Measurements from ENCODE around the gene NUDT7. TPM values are rescaled to one million over a fixed set of nuclear protein-coding genes. Genes with fewer than 3 reads are reported as not detected.

NUDT7 gene
- total RNA-seq, 1 donor from 2014 or later, result 6.8 TPM

DNA sequence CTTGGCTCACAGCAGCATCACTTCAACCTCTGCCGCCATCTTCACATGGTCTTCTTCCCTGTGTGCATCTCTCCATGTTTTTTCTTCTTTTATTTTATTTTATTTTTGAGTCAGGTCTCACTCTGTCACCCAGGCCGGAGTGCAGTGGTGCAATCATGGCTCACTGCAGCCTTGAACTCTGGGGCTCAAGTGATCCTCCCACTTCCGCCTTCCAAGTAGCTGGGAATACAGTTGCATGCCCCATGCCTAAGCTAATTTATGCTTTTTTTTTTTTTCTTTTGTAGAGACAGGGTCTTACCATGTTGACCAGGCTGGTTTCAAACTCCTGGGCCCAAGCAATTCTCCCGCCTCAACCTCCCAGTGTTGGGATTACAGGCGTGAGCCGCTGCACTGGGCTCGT is 1.9 kb downstream of the NUDT7 start:
- DNase-seq (ENCODE audit: low read depth in 2 of 2), result no peak

DNA sequence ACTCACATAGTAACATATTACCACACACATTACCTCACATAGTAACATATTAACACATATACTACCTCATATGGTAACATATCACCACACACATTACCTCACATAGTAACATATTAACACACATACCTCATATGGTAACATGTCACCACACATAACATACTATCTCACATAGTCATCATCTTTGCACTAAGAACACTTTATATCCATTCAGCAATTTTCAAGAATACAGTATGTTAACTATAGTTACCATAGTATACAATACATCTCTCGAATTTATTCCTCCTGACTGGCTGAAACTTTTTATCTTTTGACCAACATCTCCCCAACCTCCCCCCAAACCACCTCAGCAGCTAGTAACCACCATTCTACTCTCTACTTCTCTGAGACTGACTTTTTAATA is 7.6 kb downstream of the NUDT7 start:
- DNase-seq (ENCODE audit: low read depth in 2 of 2), result no peak

DNA sequence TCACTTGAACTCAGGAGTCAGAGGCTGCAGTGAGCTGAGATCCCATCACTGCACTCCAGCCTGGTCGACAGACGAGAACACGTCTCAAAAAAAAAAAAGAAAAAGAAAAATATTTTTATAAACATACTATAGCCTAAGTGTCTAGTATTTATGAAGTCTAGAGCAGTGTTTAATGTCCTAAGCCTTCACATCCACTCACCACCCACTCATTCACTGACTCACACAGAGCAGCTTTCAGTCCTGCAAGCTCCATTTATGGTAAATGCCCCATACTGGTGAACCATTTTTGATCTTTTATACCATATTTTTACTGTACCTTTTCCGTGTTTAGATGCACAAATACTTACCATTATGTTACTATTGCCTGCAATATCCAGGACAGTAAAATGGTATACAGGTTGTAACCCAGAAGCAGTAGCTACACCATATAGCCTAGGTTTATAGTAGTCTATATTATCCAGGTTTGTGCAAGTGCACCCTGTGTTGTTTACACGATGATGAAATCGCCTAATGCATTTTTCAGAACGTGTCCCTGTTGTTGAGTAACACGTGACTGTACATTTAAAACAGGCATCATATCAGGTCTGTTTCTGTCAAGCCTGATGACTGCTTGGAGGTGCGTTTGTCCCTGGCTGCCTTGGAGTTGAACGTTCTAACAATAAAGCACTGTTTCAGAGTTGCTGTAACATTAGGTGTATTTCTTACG is 10.1 kb downstream of the NUDT7 start:
- no peak for DNase-seq (ENCODE audit: low read depth in 2 of 2)

DNA sequence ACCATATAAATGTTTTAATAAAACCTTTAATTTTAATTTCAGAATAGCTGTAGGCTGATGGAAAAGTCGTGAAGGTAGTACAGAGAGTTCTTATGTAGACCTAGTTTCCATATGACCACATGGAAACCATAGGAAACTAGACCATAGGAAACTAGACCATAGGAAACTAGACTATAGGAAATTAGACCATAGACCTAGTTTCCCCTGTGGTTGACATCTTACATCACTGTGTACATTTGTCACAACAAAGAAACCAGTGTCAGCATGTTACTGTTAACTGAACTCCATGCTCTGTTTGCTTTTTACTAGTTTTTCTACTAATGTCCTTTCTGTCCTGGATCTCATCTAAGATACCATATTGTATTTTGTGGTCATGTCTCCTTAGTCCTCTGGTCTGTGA is 14.6 kb downstream of the NUDT7 start:
- no peak for DNase-seq (ENCODE audit: low read depth in 2 of 2)

DNA sequence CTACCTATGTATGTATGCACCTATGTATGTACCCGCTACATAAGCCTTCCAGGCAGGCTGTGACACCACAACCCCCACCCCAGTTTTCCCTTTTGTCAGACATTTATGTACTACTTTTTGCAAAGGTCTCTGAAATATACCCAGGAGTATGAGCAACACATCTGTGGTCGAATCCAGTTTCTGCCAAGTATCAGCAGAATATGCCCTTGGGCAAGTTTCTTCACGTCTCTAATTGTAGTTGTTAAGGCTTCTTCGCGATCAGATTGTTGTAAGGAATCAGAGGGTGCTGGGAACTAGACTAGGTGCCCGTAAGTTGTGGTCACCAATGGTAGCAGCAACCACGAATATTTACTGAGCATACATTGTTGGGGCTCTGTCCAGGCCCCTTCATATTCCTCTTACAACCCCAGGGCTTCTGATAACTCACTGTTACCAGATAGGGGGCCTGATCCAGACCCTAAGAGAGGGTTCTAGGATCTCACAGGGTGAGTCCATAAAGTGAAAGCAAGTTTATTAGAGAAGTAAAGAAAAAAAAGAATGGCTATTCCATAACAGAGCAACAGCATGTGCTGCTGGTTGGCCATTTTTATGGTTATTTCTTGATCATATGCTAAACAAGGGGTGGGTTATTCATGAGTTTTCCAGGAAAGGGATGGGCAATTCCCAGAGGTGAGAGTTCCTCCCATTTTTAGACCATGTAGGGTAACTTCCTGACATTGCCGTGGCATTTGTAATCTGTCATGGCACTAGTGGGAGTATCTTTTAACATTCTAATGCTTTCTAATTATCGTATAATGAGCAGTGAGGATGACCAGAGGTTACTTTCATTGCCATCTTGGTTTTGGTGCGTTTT is 16.6 kb downstream of the NUDT7 start:
- DNase-seq (ENCODE audit: low read depth in 2 of 2), result no peak

DNA sequence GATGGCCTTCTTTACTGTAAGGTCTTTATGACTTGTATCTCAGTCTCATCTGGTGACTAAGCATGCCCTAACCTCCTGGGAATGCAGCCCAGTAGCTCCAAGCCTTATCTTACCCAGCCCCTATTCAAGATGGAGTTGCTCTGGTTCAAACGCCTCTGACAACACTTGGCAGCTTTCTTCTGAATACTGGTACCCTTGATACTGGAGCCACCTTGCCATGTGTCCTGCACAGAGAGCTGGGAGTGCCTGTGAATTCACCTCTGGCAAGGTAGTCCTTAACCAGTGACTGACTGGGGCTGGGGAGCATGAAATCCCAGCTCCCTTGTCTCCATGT is 17.2 kb downstream of the NUDT7 start:
- DNase-seq (ENCODE audit: low read depth in 2 of 2), result no peak

DNA sequence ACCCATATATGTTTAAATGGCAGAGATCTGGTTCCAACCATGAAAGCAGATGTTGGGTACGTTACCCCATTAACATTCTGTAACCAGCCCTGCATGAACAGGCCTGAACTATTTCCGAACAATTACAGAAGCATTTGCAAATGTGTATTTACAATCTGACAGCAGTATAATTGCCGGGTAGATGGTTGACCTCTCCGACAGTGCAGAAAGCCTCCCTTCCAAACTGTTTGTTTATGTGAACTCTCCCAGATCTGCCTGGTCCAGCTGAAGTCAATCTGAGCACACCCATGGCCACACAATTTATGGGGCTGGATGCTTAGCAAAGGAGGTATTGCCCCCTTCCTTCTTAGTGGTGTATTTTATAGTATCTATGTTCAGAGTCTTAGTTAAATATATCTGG is 21.8 kb downstream of the NUDT7 start:
- DNase-seq (ENCODE audit: low read depth in 2 of 2), result no peak

DNA sequence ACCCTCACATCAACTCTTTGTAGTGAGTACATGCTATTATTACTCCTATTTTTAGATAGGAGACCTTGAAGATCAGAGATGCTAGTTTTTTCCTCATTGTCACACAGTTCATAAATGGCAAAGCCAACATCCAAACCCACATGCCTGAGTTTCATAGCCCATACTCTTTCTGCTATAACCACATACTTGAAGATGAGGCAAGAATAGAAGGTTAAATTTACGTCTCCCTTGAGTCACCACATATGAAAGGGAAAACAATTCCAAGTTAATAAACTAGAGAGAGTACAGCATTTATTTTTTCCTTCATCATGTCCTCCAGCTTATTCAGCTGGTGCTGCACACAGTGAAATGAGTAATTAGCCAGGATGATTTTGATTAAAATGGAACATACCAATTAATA is 23.7 kb downstream of the NUDT7 start:
- DNase-seq (ENCODE audit: low read depth in 2 of 2), result no peak

DNA sequence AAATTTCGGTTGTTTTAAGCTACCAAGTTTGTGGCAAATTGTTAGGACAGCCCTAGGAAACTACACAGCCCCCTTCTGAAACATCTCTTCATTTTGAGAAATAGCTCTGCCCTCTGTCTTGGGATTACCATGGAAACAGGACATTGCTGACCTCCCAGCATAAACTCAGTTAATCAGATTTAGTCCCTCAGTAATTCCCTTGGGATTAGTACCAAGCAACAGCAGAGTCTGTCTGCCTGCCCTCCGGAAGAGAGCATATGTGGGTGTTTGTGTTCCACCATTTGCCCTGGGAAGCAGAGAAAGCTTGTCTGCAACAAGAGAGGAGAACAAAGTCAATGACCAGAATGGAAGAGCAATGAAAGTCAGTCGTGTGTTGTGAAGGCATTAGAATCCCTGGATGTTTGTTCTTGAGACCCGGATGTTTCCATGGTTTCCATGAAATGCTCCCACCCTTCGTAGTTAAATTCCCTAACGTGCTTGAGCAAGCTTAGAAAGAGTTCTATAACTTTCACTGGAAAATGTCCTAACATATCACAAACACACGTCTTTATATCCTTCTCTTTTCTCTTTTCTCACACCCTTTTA is 26.2 kb downstream of the NUDT7 start:
- DNase-seq (ENCODE audit: low read depth in 2 of 2), result no peak

DNA sequence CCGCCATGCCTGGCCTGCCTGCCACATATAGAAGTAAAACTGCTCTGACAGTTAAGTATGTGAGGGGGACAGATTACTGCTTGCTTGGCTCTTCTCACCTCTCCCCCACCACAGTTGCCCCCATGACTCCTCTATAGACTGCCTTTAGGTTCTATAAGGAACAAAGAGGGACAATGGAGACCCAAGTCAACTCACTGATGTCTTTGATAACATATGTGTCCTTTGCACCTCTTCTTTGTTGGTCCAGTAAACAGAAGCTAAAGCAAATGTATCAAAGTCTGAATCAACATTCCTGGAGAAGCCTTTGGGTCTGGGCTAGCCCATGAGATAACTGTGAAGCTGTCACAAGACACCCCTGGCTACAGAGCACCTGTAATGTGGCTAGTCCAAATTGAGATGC is 27.1 kb downstream of the NUDT7 start:
- no peak for DNase-seq (ENCODE audit: low read depth in 2 of 2)

DNA sequence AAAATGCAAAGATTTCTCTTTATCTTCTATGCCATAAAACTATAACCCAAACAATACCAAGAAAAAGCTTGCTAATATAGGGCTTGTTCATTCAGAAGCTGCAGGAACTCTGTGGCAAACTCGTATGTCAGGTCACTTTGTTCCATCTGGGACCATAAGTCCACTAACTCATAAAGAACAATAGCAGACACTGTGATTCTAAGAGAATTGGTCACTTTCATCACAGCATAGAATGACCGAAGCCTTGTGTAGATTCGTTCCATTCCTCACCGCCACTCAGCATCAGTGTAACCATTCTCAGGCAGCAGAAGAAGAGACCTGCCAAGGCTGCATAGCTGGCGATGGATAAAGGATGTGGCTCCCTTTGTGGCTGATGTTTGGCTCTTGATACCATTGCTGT is 35.7 kb downstream of the NUDT7 start:
- DNase-seq (ENCODE audit: low read depth in 2 of 2), result no peak

DNA sequence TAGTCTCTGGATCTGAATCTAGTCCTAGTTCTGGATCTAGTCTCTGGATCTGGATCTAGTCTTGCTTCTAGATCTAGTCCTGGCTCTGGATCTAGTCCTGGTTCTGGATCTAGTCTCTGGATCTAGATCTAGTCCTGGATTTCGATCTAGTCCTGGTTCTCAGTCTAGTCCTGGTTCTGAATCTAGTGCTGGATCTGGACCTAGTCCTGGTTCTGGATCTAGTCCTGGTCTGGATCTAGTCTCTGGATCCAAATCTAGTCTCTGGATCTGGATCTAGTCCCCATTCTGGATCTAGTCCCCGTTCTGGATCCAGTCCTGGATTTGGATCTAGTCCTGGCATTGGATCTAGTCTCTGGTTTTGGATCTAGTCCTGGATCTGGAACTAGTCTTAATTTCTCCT is 36.2 kb downstream of the NUDT7 start:
- no peak for DNase-seq (ENCODE audit: low read depth in 2 of 2)

DNA sequence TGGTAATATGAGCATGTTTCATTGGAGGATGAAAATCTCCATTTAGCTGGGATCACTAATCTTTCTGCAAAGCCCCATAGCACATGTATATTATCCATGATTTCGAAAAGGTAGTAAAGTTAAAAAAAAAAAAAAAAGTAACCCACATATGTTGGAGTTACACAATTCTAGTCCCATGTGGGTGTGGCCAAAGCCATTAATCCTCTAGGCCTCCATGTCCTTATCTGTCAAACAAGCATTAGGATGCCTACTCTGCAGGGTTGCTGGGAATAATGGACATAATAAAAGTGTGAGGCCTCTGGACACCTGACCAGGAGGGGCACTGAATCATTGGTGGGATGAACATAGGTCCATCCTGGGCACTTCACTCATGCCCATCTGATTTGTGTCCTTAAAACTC is 36.9 kb downstream of the NUDT7 start:
- DNase-seq (ENCODE audit: low read depth in 2 of 2), result no peak

DNA sequence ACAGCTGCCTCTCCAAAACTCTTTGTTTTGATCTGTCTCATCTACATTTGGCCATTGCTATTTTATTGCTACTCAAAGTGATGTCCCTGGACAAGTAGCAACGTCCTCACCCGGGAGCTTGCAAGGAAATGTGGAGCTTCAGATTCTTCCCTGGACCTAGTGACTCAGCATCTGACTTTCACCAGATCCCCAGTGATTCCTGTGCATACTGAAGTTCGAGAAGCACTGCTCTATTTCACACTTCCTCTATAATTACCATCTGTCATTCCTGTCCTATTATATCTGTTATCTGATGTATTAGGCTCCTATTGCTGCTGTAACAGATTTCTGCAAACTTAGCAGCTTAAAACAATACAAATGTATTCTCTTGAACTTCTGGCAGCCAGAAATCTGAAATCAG is 37.5 kb downstream of the NUDT7 start:
- no peak for DNase-seq (ENCODE audit: low read depth in 2 of 2)

DNA sequence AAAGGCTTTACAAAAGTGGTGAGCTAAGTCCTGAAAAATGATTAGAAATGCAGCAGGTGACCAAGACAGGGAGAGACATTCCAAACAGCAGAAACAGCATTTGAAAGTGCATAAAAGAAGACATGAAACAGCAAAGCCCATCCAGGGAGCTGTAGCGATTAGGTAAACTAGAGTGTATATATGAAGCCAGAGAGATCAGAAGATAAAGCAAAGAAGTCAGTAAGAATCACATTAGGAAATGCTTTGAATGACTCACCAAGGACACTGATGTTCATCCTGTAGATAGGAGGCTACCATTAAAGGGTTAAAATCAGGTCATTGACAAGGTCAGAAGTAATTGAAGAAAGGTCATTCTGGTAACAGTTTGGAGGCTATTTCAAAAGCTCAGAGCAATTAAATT is 38.5 kb downstream of the NUDT7 start:
- no peak for DNase-seq (ENCODE audit: low read depth in 2 of 2)

DNA sequence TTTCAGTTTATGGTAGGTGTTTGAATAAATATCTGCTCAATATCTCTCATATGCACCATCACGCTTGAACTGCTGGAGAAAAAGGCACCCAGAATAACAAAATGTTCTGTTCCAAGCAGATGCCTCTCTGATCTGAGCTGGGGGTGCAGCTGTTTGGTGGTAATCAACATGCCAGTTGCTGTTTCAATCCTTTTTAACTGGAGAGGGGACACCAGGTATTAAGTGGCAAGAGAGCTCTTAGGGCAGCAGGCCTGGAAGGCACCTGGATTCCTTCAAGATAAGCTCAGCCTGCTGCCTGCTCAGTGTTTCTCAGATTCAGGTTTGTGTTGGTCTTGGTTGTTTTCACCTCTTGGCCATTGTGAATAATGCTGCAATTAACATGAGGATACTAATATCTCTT is 38.9 kb downstream of the NUDT7 start:
- no peak for DNase-seq (ENCODE audit: low read depth in 2 of 2)

DNA sequence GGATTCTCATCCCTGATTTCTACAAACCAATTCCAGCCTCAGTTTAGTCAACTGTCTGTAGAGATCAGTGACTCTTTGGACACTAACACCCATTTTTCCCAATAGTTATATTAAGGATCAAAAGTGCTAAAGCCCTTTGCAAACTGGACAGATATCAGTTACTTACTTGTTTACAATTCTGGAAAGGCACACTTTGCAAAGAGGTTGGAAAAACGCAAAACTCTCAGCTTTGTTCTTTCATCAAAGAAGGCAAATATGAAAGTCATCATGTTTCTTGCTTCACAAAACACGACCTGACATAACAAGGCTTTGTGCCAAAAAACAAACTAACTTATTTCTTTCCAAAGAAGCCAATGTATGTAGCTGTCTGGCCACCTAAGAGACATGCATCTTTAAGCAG is 39.9 kb downstream of the NUDT7 start:
- DNase-seq (ENCODE audit: low read depth in 2 of 2), result no peak

DNA sequence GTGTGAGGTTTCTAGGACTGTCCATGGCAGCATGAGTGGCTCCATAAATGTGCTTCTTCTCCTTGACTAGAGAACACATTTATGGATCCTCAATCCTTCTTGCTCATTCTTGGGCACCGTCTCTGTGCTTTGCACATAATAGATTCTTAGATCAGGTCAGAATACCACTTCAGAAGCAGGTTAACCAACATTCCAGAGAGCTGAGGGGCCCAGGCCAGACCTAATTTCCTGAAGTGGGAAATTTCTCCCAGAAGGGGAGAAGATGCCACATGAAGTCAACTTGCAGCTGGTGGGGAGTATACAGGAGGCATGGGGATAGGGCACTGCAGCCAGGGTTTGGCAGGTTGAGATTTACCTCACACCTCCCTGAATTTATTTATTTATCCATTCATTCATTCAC is 41.7 kb downstream of the NUDT7 start:
- DNase-seq (ENCODE audit: low read depth in 2 of 2), result no peak

DNA sequence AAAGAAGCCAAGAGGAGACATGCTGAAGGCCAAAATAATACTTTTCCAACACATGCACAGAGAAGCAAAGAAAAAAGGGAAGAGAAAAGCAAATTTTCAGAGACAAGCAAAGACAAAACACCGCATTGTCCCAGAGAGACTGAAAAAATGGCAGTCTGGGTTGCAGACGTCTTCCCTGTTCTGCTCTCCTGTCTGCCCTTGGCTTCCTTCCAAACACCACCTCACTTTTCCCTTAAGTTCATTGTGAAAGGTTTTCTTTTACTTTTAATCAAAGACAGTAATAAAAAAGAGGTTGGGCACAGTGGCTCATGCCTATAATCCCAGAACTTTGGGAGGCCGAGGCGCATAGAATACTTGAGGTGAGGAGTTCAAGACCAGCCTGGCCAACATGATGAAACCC is 44.9 kb downstream of the NUDT7 start:
- DNase-seq (ENCODE audit: low read depth in 2 of 2), result peak in 1 of 2 donors; percentile 66

DNA sequence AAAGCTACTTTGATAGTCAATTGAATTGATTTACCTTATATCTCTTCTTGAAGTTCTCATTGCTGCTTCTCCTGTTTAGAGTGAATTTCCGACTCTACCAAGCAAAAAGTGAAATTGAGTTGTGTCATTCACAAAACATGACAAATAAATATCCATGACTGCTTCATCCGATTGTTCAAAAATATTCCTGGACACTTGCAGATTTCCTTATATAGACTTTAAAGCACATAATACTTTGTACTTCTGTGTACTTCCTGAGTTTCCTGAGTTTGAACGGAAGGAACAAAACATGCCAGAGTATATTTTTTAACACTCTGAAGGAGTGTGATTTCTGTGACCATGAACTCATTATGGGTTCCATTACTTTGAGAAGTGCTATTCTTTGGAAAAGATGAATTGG is 45.5 kb downstream of the NUDT7 start:
- peak in 1 of 2 donors; percentile 33 for DNase-seq (ENCODE audit: low read depth in 2 of 2)

DNA sequence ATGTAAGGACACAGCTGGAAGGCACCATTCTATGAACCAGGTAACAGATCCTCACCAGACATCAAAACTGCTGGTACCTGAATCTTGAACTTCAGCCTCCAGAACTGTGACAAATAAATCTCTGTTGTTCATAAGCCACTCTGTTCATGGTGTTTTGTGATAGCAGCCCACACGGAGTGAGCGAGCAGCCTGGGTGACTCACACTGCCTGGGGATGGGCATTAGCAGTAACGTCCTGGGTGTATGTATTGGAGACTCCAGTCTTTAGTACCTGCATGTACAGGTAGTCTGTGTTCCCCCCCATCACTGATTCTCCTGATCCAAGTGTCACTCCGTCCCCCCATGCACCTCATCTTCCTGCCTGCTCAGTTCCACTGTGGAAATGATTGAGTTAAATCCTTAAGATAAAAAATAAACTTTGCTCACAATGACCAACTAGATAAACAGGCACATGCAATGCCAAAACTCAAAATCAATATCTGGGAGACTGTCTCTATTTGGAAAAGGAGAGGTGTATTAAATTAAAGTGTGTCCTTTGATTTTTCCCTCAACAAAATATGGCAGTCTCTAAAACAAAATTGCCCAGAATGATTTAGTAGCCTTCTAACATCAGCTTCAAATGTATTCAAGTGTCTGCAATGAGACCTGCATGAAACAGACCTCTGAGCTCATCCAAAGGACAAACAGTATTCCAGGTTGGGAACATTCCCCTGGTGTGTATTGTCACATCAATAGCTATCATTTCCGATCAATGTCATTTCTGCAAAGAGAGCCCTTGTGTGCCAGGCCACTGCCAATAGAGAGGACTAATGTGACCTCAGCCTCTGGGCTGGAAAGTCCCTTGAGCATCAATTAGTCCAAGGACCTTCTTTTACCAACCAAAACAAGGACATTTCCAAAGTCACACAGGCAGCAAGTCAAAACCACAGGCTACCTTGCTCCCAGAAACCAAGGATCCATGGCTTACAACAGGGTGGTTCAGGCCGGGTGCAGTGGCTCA is 53.9 kb downstream of the NUDT7 start:
- DNase-seq (ENCODE audit: low read depth in 2 of 2), result no peak

DNA sequence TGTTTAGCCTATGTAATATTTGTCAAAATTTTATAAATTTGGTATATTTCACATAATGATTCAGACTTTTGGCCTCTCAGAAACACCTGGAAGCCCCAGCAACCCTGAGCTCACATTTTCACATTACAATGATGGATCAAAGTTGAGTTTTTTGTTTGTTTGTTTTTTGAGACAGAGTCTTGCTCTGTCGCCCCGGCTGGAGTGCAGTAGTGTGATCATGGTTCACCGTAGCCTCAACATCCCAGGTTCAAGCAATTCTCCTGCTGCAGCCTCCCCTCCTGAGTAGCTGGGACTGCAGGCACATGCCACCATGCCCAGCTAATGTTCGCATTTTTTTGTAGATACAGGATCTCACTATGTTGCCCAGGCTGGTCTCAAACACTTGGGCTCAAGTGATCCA is 55.4 kb downstream of the NUDT7 start:
- DNase-seq (ENCODE audit: low read depth in 2 of 2), result no peak
